Measurements from ENCODE around the gene ARAP2. TPM values are rescaled to one million over a fixed set of nuclear protein-coding genes. Genes with fewer than 3 reads are reported as not detected.

ARAP2 gene
- total RNA-seq, 4 donors from 2014 or later = 82.8 to 136 (median 105) TPM

DNA sequence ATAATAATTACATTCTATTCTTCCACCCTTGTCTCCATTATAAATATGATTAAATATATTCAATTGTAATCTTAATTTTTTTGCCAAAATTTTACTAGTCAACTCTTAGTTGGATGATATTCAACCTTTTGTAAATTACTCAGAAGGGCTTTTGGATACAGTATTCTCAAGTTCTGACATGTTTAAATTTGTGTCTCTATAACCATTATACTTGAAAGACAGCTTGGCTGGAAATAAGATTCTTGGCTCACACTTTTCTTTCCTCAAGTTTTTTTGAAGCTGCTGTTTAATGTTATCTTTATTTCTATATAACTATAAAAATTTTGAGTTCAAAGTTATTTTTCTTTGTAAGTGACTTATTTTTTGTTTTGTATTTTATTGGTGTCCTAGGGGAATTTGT lies 214.4 kb downstream of the ARAP2 start:
- no peak for TF ChIP-seq CTCF (IDR thresholded peaks at IDR 0.05)
- TF ChIP-seq POLR2A (IDR thresholded peaks at IDR 0.05) = no peak
- no peak for DNase-seq (ENCODE audit: low spot score in 2 of 2)
- H3K4me3 ChIP-seq (ENCODE audit: low read depth, poor library complexity, severe bottlenecking) = no peak overlapping the region
- intact Hi-C loops (cut with DNase I; ENCODE audit: low total_unique reads) = no loop called here

DNA sequence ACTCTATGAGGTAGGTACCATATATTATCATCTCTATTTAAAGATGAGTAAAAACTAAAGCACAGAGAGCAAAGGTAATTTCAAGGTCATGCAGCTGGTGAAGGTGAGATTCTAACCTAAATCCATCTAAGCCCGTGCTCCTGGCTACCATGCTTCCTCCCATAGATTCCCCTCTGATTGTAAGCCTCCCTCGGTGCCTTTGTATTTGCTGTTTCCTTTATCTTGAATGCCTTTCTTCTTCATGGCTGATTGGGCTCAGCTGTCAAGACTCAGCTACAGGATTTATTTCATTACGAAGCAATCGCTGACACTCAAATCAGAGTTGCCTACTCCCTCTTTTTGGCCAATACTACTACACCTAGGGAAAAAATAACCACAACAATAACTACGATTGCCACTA lies 217.1 kb downstream of the ARAP2 start:
- DNase-seq (ENCODE audit: low spot score in 2 of 2) = no peak
- no peak overlapping the region for H3K4me3 ChIP-seq (ENCODE audit: low read depth, poor library complexity, severe bottlenecking)
- TF ChIP-seq POLR2A (IDR thresholded peaks at IDR 0.05) = no peak
- no peak for TF ChIP-seq CTCF (IDR thresholded peaks at IDR 0.05)
- 71 to 76% methylated on average over 5 of the region's 5 CpGs for WGBS, 2 donors
- intact Hi-C loops (cut with DNase I; ENCODE audit: low total_unique reads) = no loop called here

DNA sequence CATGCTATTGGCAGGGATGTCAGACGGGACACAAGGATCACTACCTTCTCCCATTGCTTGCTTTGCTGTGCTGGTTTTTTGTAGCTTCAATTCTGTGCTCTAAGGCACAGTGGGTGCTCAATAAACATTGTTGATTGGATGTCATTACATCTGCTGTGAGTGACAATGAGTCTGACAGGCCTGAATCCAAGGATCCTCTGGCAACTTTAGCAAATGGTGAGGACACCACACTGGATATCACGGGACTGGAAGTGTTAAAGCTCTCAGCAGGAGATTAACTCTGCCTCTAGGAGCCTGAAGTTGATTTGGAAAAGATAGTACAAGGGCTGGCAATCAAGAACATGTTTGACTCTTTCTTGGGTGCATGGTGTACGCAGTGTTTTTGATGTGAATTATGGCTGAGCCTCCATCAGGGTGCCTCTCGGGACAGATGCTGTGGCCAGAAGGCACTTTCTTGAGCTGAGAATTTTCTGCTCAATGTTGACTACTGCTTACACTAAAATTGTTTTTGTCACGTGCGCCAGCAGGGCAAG lies 217.9 kb downstream of the ARAP2 start:
- TF ChIP-seq POLR2A (IDR thresholded peaks at IDR 0.05) = no peak
- no peak for TF ChIP-seq CTCF (IDR thresholded peaks at IDR 0.05)
- no peak for DNase-seq (ENCODE audit: low spot score in 2 of 2)
- 41 to 49% methylated on average over 6 of the region's 6 CpGs for WGBS, 2 donors
- no peak overlapping the region for H3K4me3 ChIP-seq (ENCODE audit: low read depth, poor library complexity, severe bottlenecking)
- intact Hi-C loops (cut with DNase I; ENCODE audit: low total_unique reads) = no loop called here

DNA sequence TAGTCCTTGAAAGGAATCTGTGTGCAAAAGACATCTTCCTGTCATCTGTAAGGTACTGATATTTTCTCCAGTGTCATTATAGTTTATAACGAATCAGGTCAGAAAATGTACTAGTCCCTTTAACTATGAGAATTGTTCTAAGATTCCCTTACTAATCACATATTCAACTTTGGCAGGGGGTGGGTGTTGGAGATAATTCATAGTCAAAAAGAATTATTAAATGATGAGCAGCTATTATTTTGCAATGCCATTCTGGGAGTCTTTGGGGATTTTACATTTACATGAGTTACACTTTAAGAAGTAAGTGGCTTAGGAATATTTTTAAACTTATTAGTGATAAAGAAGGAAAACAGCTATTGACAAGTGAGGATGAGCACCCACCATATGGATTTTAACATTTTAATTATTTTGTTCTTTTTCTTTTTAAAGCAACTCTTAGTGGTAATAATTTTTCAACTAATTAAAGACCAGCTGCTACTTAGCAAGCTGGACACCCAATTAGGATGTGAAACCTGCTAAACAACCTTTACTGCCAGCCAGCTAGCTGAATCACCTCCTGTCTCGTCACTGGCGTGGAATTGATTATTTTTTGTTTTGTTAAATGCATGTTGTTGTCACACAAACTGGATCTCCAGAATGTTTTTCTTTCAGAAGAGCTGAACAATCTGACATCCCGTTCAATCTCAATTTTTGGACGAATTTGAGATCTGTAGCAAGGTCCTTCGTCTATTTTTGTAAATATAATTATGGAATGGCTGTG lies 219.2 kb downstream of the ARAP2 start:
- WGBS, 2 donors = 41 to 44% methylated on average over 6 of the region's 6 CpGs
- H3K4me3 ChIP-seq (ENCODE audit: low read depth, poor library complexity, severe bottlenecking) = no peak overlapping the region
- intact Hi-C loops (cut with DNase I; ENCODE audit: low total_unique reads) = no loop called here
- no peak for DNase-seq (ENCODE audit: low spot score in 2 of 2)
- TF ChIP-seq CTCF (IDR thresholded peaks at IDR 0.05) (no peak), POLR2A (IDR thresholded peaks at IDR 0.05) (no peak)

GRCh38 chr4:36020351-36020750 lies 224.0 kb downstream of the ARAP2 start:
- TF ChIP-seq POLR2A (IDR thresholded peaks at IDR 0.05) (no peak), CTCF (IDR thresholded peaks at IDR 0.05) (no peak)
- no peak for DNase-seq (ENCODE audit: low spot score in 2 of 2)
- intact Hi-C loops (cut with DNase I; ENCODE audit: low total_unique reads) = no loop called here
- 69 to 71% methylated on average over 3 of the region's 3 CpGs for WGBS, 2 donors
- H3K4me3 ChIP-seq (ENCODE audit: low read depth, poor library complexity, severe bottlenecking) = no peak overlapping the region

Other genes with a start within 250 kb of the ARAP2 start
- under 1 TPM in 1 of 4 donors, not detected in 3; 0.16 TPM for gene DTHD1, start 37.1 kb upstream of the ARAP2 start, total RNA-seq

Measured in lower leg skin (tissue), 4 donors.